PC-3 (cell line): ENCODE data around the gene CNIH3. TPM values are rescaled to one million over a fixed set of nuclear protein-coding genes. Genes with fewer than 3 reads are reported as not detected.

ENCODE experiments used
- ATAC-seq: fragments of 200-7000 bp; cut with Tn5 transposase; 2 replicates; pipeline ENCODE4 v1.9.1; 2020; ENCODE audit warnings: mild to moderate bottlenecking, moderate library complexity
- BruUV-seq: library from RNA; stranded (reverse); fragments of 400-500 nt; replicated peaks from 2 replicates; lab custom pipeline; 2021; lab: Mats Ljungman, UMichigan
- CTCF ChIA-PET: fragments of 300-600 bp; sonication (Branson Sonifier 250); formaldehyde crosslinking; loops from one replicate; lab custom pipeline; 2022; ENCODE audit warnings: antibody characterized with exemption; lab: Charles Lee
- POLR2A ChIA-PET: fragments of 300-600 bp; sonication (Branson Sonifier 250); formaldehyde crosslinking; loops from one replicate; lab custom pipeline; 2022; ENCODE audit warnings: antibody characterized with exemption; ENCODE audit not compliant: unreplicated experiment; lab: Charles Lee
- DNase-seq: peaks from one replicate; pipeline ENCODE4 v3.0.0-alpha.2; 2015
- H2AFZ ChIP-seq: fragments of 300-600 bp; sonication (generic); 2 replicates; pipeline ENCODE4 v1.6.0; 2016; ENCODE audit warnings: antibody characterized with exemption, low read length
- H3F3A ChIP-seq: fragments of 300-600 bp; sonication (generic); one replicate; pipeline ENCODE4 v1.6.0; 2017; ENCODE audit warnings: antibody characterized with exemption, low read length, control low read depth, mild to moderate bottlenecking; ENCODE audit not compliant: unreplicated experiment
- H3K27ac ChIP-seq: fragments of 300-600 bp; sonication (generic); 2 replicates; pipeline ENCODE4 v1.5.1; 2016; ENCODE audit warnings: mild to moderate bottlenecking, low read length
- H3K27me3 ChIP-seq: fragments of 300-600 bp; sonication (generic); 2 replicates; pipeline ENCODE4 v1.6.1; 2016; ENCODE audit warnings: low read length, mixed read lengths
- H3K36me3 ChIP-seq: fragments of 300-600 bp; sonication (generic); 2 replicates; pipeline ENCODE4 v1.6.1; 2016; ENCODE audit warnings: low read depth, mixed run types, low read length, mixed read lengths
- H3K4me1 ChIP-seq: fragments of 300-600 bp; sonication (generic); 2 replicates; pipeline ENCODE4 v1.5.1; 2016; ENCODE audit warnings: low read length; ENCODE audit not compliant: insufficient read depth
- H3K4me2 ChIP-seq: fragments of 300-600 bp; sonication (generic); 2 replicates; pipeline ENCODE4 v1.6.0; 2016; ENCODE audit warnings: low read length
- H3K4me3 ChIP-seq: fragments of 300-600 bp; sonication (generic); 2 replicates; pipeline ENCODE4 v1.5.1; 2016; ENCODE audit warnings: mild to moderate bottlenecking, low read length, mixed read lengths
- H3K79me2 ChIP-seq: fragments of 300-600 bp; sonication (generic); 2 replicates; pipeline ENCODE4 v1.6.1; 2017; ENCODE audit warnings: low read length, mixed read lengths
- H3K9ac ChIP-seq: fragments of 300-600 bp; sonication (generic); 2 replicates; pipeline ENCODE4 v1.6.0; 2016; ENCODE audit warnings: mild to moderate bottlenecking, low read length
- H3K9me2 ChIP-seq: fragments of 300-600 bp; sonication (generic); replicated peaks from 2 replicates; pipeline ENCODE4 v1.6.1; 2016; ENCODE audit warnings: mixed run types, low read length, mixed read lengths
- H3K9me3 ChIP-seq: fragments of 300-600 bp; sonication (generic); 2 replicates; pipeline ENCODE4 v1.6.1; 2016; ENCODE audit warnings: low read length, mixed read lengths
- H4K20me1 ChIP-seq: fragments of 300-600 bp; sonication (generic); 2 replicates; pipeline ENCODE4 v1.6.1; 2016; ENCODE audit warnings: low read length, mixed read lengths
- CTCF ChIP-seq: fragments of 300-600 bp; sonication (generic); conservative IDR thresholded peaks from 2 replicates; pipeline ENCODE4 v1.5.1; 2017; ENCODE audit warnings: antibody characterized with exemption, low read depth, mild to moderate bottlenecking, low read length
- EZH2 ChIP-seq: fragments of 300-600 bp; sonication (generic); IDR thresholded peaks from one replicate; pipeline ENCODE4 v1.6.1; 2017; ENCODE audit warnings: antibody characterized with exemption, mild to moderate bottlenecking, low read length; ENCODE audit not compliant: unreplicated experiment
- EZH2phosphoT487 ChIP-seq: fragments of 300-600 bp; sonication (generic); IDR thresholded peaks from 2 replicates; pipeline ENCODE4 v1.6.1; 2018; ENCODE audit warnings: mild to moderate bottlenecking, antibody characterized with exemption, low read length, borderline replicate concordance
- intact Hi-C: fragments of 100-400 bp; cut with micrococcal nuclease; formaldehyde crosslinking; loops from 2 replicates; pipeline ENCODE4 v1.9.0; 2023
- total RNA-seq: library from RNA; depleted of rRNA; stranded (reverse); fragments of >200 nt; gene quantifications from 2 replicates; pipeline ENCODE4 v1.2.3, GENCODE V29; 2014

The CNIH3 gene
- total RNA-seq, 1 experiment from 2014 or later = 7.4 TPM

- BruUV-seq = no TSS peak
- Histone ChIP-seq H3K4me1 (0 out of 2 replicates have a peak, but pooled peaks cover 4% of the 10 kb centered on the region), H3K9ac (no peak overlapping the region), H3K36me3 (no peaks in the 10 kb centered on the region), H3K79me2 (no peaks in the 10 kb centered on the region), H3K9me3 (no peaks in the 10 kb centered on the region), H4K20me1 (no peaks in the 10 kb centered on the region), H3K9me2 (no peaks in the 10 kb centered on the region), H3F3A (no peaks in the 10 kb centered on the region), H3K27me3 (no peaks in the 10 kb centered on the region; the same call in 1 of the 2 replicates), H2AFZ (no peak overlapping the region), H3K27ac (no peak overlapping the region), H3K4me3 (no peak overlapping the region), H3K4me2 (no peak overlapping the region)
- DNase-seq (peak; percentile 18), ATAC-seq (peak; percentile 56; the same call in 1 of the 2 replicates)
- POLR2A ChIA-PET = no interaction called here
- TF ChIP-seq CTCF (peak; percentile 55), EZH2 (no peak), EZH2phosphoT487 (no peak)
- CTCF ChIA-PET = interaction anchor here (0.6 kb wide), 1 partner anchor 26 kb away, joined by 8 read pairs; no protein-coding TSS in a partner anchor
- intact Hi-C loops = no loop called here
Observed at GRCh38 chr1:224774378-224774777, 158.3 kb downstream of the CNIH3 start.

- H3K9ac ChIP-seq = no peak overlapping the region
- no peaks in the 10 kb centered on the region for H4K20me1 ChIP-seq
- no peak overlapping the region for H3K4me2 ChIP-seq
- TF ChIP-seq CTCF (no peak), EZH2 (no peak), EZH2phosphoT487 (no peak)
- no peaks in the 10 kb centered on the region for H3K4me1 ChIP-seq
- no peak for ATAC-seq
- ChIA-PET CTCF (no interaction called here), POLR2A (interaction anchor here (0.6 kb wide), 1 partner anchor 161 kb away, joined by 3 read pairs; no protein-coding TSS in a partner anchor)
- no peak for DNase-seq
- no peaks in the 10 kb centered on the region for H3F3A ChIP-seq
- H3K4me3 ChIP-seq = no peak overlapping the region
- no peak overlapping the region for H2AFZ ChIP-seq
- no peaks in the 10 kb centered on the region for H3K9me3 ChIP-seq
- BruUV-seq = no TSS peak
- no peaks in the 10 kb centered on the region for H3K36me3 ChIP-seq
- no peaks in the 10 kb centered on the region for H3K9me2 ChIP-seq
- no peaks in the 10 kb centered on the region for H3K27me3 ChIP-seq
- intact Hi-C loops = no loop called here
- H3K79me2 ChIP-seq = no peaks in the 10 kb centered on the region
- no peak overlapping the region for H3K27ac ChIP-seq
Observed at GRCh38 chr1:224777180-224777579, 161.1 kb downstream of the CNIH3 start.

GRCh38 chr1:224779536-224779935, 163.4 kb downstream of the CNIH3 start:
- H3K4me1 ChIP-seq = peaks cover 8% of the 10 kb centered on the region
- no peak overlapping the region for H3K4me3 ChIP-seq
- no peaks in the 10 kb centered on the region for H3F3A ChIP-seq
- no peak overlapping the region for H3K4me2 ChIP-seq
- ATAC-seq (no peak), DNase-seq (no peak)
- no peaks in the 10 kb centered on the region for H3K36me3 ChIP-seq
- no peaks in the 10 kb centered on the region for H3K9me2 ChIP-seq
- TF ChIP-seq CTCF = no peak
- no peak for TF ChIP-seq EZH2
- TF ChIP-seq EZH2phosphoT487 = no peak
- intact Hi-C loops = no loop called here
- H3K9me3 ChIP-seq = no peaks in the 10 kb centered on the region
- ChIA-PET POLR2A (no interaction called here), CTCF (no interaction called here)
- H3K79me2 ChIP-seq = no peaks in the 10 kb centered on the region
- H4K20me1 ChIP-seq = no peaks in the 10 kb centered on the region
- no peak overlapping the region for H3K9ac ChIP-seq
- H3K27ac ChIP-seq = no peak overlapping the region
- no TSS peak for BruUV-seq
- no peak overlapping the region for H2AFZ ChIP-seq
- H3K27me3 ChIP-seq = no peaks in the 10 kb centered on the region
